Hepatocyte (in vitro differentiated cells): Measurements from ENCODE around the gene PLCL1.

ENCODE experiments used
- EZH2phosphoT487 ChIP-seq: fragments of 200-600 bp; sonication (generic); IDR thresholded peaks from one replicate; pipeline ENCODE4 v1.6.1; 2018; ENCODE audit warnings: antibody characterized with exemption, mild to moderate bottlenecking, low read depth, moderate library complexity; ENCODE audit not compliant: unreplicated experiment, severe bottlenecking
- TF ChIP-seq, protein P1 (sequence below): fragments of 200-600 bp; sonication (generic); IDR thresholded peaks from 2 replicates; pipeline ENCODE4 v1.5.1; 2016; ENCODE audit warnings: antibody characterized with exemption, mild to moderate bottlenecking; ENCODE audit not compliant: poor library complexity

DNA sequence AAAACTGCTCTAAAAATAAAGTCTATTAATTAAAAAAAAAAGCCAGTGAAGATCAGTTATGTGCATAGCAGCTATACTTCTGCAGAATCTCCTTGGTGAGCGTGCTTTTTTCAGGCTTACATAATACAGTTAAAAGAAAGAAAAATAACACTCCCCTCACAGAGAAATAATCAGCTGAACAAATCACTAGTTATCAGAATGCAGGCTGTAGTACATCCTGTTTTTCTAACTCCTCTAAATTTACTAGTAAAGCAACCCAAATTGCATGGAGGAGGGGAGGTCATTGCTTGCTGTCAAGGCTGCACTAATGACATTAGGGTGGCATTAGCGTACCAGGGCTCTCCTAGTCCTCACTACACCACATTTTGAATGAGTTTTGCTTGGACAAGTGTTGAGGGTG is 192.2 kb downstream of the PLCL1 start:
- no peak for TF ChIP-seq EZH2phosphoT487
- TF ChIP-seq, protein P1, sequence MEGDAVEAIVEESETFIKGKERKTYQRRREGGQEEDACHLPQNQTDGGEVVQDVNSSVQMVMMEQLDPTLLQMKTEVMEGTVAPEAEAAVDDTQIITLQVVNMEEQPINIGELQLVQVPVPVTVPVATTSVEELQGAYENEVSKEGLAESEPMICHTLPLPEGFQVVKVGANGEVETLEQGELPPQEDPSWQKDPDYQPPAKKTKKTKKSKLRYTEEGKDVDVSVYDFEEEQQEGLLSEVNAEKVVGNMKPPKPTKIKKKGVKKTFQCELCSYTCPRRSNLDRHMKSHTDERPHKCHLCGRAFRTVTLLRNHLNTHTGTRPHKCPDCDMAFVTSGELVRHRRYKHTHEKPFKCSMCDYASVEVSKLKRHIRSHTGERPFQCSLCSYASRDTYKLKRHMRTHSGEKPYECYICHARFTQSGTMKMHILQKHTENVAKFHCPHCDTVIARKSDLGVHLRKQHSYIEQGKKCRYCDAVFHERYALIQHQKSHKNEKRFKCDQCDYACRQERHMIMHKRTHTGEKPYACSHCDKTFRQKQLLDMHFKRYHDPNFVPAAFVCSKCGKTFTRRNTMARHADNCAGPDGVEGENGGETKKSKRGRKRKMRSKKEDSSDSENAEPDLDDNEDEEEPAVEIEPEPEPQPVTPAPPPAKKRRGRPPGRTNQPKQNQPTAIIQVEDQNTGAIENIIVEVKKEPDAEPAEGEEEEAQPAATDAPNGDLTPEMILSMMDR: no peak
